A549 (cell line): ENCODE data around the gene VSIG8. TPM values are rescaled to one million over a fixed set of nuclear protein-coding genes. Genes with fewer than 3 reads are reported as not detected.

Experiments
- ATAC-seq, 2 experiments: fragments of 200-7000 bp in 1 of 2; fragments of >200 bp in 1 of 2; cut with Nextera tagmentation in 1 of 2; cut with Tn5 transposase in 1 of 2; 3 replicates each; pipeline versions ENCODE4 v1.8.0 to v1.9.1; 2018 to 2020; ENCODE audit warnings: mild to moderate bottlenecking in 1 of 2, moderate library complexity in 1 of 2
- CTCF ChIA-PET: fragments of 300-600 bp; sonication (Branson Sonifier 250); formaldehyde crosslinking; extraction: SDS; loops from one replicate; lab custom pipeline; 2021; ENCODE audit warnings: antibody characterized with exemption, inconsistent platforms; lab: Yijun Ruan, JAX
- POLR2A ChIA-PET: fragments of 350-600 bp; formaldehyde crosslinking; extraction: SDS; loops from one replicate; lab custom pipeline; 2021; ENCODE audit warnings: antibody characterized with exemption, inconsistent platforms; lab: Yijun Ruan, JAX
- DNase-seq, 2 experiments: peaks; one replicate each; pipeline versions ENCODE4 v3.0.0 to v3.0.0-alpha.2; 2011 to 2016; ENCODE audit warnings: low read depth in 1 of 2, low spot score in 1 of 2
- FAIRE-seq: peaks from 2 replicates; lab custom pipeline; 2011; peaks lifted over from hg19 to GRCh38; lab: Jason Lieb, UNC
- H3K27ac ChIP-seq, 2 experiments: fragments of >200 bp; sonication (Bioruptor Twin); formaldehyde crosslinking; 3 replicates each; pipeline ENCODE4 v1.5.1; 2016 to 2017
- H3K4me1 ChIP-seq: fragments of >200 bp; sonication (Bioruptor Twin); formaldehyde crosslinking; 3 replicates; pipeline ENCODE4 v1.6.1; 2016
- H3K4me2 ChIP-seq: fragments of >200 bp; sonication (Bioruptor Twin); formaldehyde crosslinking; 3 replicates; pipeline ENCODE4 v1.6.1; 2016
- H3K4me3 ChIP-seq: fragments of >200 bp; sonication (Bioruptor Twin); formaldehyde crosslinking; 3 replicates; pipeline ENCODE4 v1.5.1; 2016
- H3K9me3 ChIP-seq: fragments of >200 bp; sonication (Bioruptor Twin); formaldehyde crosslinking; 3 replicates; pipeline ENCODE4 v1.6.1; 2016
- BHLHE40 ChIP-seq: IDR thresholded peaks from 2 replicates; pipeline ENCODE4 v1.6.1; 2012; ENCODE audit warnings: low read depth, low read length, inconsistent platforms
- CBX8 ChIP-seq: fragments of 200-600 bp; sonication (generic); IDR thresholded peaks from 2 replicates; pipeline ENCODE4 v1.6.1; 2016
- CHD2 ChIP-seq: fragments of 150-350 bp; IDR thresholded peaks from 2 replicates; pipeline ENCODE4 v1.6.1; 2014; ENCODE audit warnings: low read length; ENCODE audit not compliant: partially characterized antibody
- ESRRA ChIP-seq: fragments of 150-350 bp; IDR thresholded peaks from 2 replicates; pipeline ENCODE4 v1.6.1; 2014; ENCODE audit warnings: mild to moderate bottlenecking, low read length, borderline replicate concordance
- HDAC2 ChIP-seq: fragments of 200-600 bp; sonication (generic); IDR thresholded peaks from 2 replicates; pipeline ENCODE4 v1.6.1; 2016
- JUN ChIP-seq, 2 experiments: fragments of >200 bp; sonication (Bioruptor Twin); formaldehyde crosslinking; IDR thresholded peaks; 2 replicates in 1 of 2; 3 replicates in 1 of 2; pipeline ENCODE4 v1.6.1; 2016 to 2017
- NPAS2 ChIP-seq: fragments of 250-450 bp; sonication (Bioruptor Pico); IDR thresholded peaks from 2 replicates; pipeline ENCODE4 v1.8.0; 2022; ENCODE audit warnings: mild to moderate bottlenecking, moderate library complexity, borderline replicate concordance
- NR3C1 ChIP-seq: fragments of >200 bp; sonication (Bioruptor Twin); formaldehyde crosslinking; IDR thresholded peaks from 3 replicates; pipeline ENCODE4 v1.6.1; 2017
- POLR2A ChIP-seq: IDR thresholded peaks from 2 replicates; pipeline ENCODE4 v1.6.1; 2012; ENCODE audit warnings: mild to moderate bottlenecking, low read length
- RNF2 ChIP-seq: fragments of 200-600 bp; sonication (generic); IDR thresholded peaks from 2 replicates; pipeline ENCODE4 v1.6.1; 2016; ENCODE audit warnings: low read depth, mild to moderate bottlenecking, antibody characterized with exemption, moderate library complexity, borderline replicate concordance
- TFCP2L1 ChIP-seq: fragments of 250-450 bp; sonication (Bioruptor Pico); IDR thresholded peaks from 2 replicates; pipeline ENCODE4 v1.5.0; 2021; ENCODE audit warnings: mild to moderate bottlenecking
- ZNF302 ChIP-seq: fragments of 250-450 bp; sonication (Bioruptor Pico); IDR thresholded peaks from 2 replicates; pipeline ENCODE4 v1.9.0; 2021; ENCODE audit warnings: inconsistent platforms, mild to moderate bottlenecking, moderate library complexity
- ZSCAN20 ChIP-seq: fragments of 250-450 bp; sonication (Bioruptor Pico); IDR thresholded peaks from 2 replicates; pipeline ENCODE4 v1.8.0; 2022; ENCODE audit warnings: mild to moderate bottlenecking, moderate library complexity
- WGBS: methylation state at CpG from one replicate; pipeline ENCODE4 v1.1.6; 2017; ENCODE audit errors: missing lambda C conversion rate; 5-methylcytosine and 5-hydroxymethylcytosine counted together
- polyA plus RNA-seq, 4 experiments: library from polyadenylated mRNA; depleted of rRNA in 3 of 4; stranded (reverse); fragments of >200 nt; fragmentation: RNase III in 1 of 4; extraction: RNeasy Plus Mini Kit Qiagen cat#74134 plus additional on column Dnase treatment in 1 of 4; gene quantifications; 2 replicates in 3 of 4; 3 replicates in 1 of 4; pipeline ENCODE4 v1.2.3, GENCODE V29; 2011 to 2017
- TF ChIP-seq, protein P1 (sequence below): fragments of >200 bp; sonication (Bioruptor Twin); formaldehyde crosslinking; IDR thresholded peaks from 2 replicates; pipeline ENCODE4 v1.6.1; 2016
- TF ChIP-seq, protein P2 (sequence below): fragments of 250-450 bp; sonication (Bioruptor Pico); IDR thresholded peaks from 2 replicates; pipeline ENCODE4 v1.5.0; 2020; ENCODE audit warnings: low read depth, mild to moderate bottlenecking, moderate library complexity
- TF ChIP-seq, protein P3 (sequence below): fragments of 200-600 bp; sonication (generic); IDR thresholded peaks from 2 replicates; pipeline ENCODE4 v1.6.1; 2016; ENCODE audit warnings: antibody characterized with exemption, mild to moderate bottlenecking, moderate library complexity
- TF ChIP-seq, protein P4 (sequence below): fragments of 250-450 bp; sonication (Bioruptor Pico); IDR thresholded peaks from 2 replicates; pipeline ENCODE4 v1.5.0; 2021; ENCODE audit warnings: mild to moderate bottlenecking, moderate library complexity, borderline replicate concordance
- TF ChIP-seq, protein P5 (sequence below): IDR thresholded peaks from 2 replicates; pipeline ENCODE4 v1.6.1; 2012

The VSIG8 gene
- polyA plus RNA-seq, 2 of the 4 experiments (the other 2 are of a cell fraction): 0.04 to 0.09 TPM

DNA sequence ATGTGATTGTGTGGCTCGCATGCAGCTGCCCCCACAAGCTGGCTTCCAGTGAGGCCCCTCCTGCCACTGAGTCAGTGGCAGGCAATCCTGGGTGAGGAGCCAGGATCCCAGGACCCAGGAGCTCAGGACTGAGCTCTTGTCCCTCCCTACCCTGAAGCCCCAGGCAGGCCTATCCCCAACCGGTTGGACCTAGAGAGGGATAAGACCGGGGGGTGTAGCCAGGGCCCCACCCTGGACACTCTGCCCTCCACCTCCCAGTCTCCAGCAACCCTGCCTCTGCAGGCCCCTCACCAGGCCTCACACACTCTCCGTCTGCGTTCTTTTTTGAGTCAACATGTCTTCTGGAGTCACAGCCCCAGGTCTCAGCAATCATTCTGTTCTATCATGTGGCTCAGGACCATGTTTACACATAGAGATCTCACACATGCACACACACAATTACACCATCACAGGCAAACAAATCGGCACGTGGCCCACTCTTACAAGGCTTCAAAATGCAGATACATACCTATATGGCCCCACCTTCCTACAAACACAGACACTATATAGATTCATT is 2.6 kb downstream of the VSIG8 start:
- Histone ChIP-seq H3K4me1 (peaks cover 4% of the 10 kb centered on the region; the same call in 1 of the 3 replicates), H3K27ac (no peak overlapping the region), H3K9me3 (no peaks in the 10 kb centered on the region), H3K4me3 (no peak overlapping the region), H3K4me2 (no peak overlapping the region)
- no peak for DNase-seq
- CTCF ChIA-PET: interaction anchor here (1.5 to 12.1 kb wide), 2 partner anchors 20 to 32 kb away, joined by 5 to 126 read pairs; no protein-coding TSS in a partner anchor
- POLR2A ChIA-PET: no interaction called here
- ATAC-seq: no peak
- no peak for FAIRE-seq
- 66% methylated on average over 6 of the region's 7 CpGs for WGBS
- TF ChIP-seq, protein P1, sequence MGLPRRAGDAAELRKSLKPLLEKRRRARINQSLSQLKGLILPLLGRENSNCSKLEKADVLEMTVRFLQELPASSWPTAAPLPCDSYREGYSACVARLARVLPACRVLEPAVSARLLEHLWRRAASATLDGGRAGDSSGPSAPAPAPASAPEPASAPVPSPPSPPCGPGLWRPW: no peak
- TF ChIP-seq HDAC2 (no peak), ESRRA (no peak), ZSCAN20 (CRISPR knock-in tag) (no peak), JUN (IDR thresholded peaks at IDR 0.05) (no peak), CBX8 (no peak)
- TF ChIP-seq, protein P2, sequence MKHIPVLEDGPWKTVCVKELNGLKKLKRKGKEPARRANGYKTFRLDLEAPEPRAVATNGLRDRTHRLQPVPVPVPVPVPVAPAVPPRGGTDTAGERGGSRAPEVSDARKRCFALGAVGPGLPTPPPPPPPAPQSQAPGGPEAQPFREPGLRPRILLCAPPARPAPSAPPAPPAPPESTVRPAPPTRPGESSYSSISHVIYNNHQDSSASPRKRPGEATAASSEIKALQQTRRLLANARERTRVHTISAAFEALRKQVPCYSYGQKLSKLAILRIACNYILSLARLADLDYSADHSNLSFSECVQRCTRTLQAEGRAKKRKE (CRISPR knock-in tag): no peak

DNA sequence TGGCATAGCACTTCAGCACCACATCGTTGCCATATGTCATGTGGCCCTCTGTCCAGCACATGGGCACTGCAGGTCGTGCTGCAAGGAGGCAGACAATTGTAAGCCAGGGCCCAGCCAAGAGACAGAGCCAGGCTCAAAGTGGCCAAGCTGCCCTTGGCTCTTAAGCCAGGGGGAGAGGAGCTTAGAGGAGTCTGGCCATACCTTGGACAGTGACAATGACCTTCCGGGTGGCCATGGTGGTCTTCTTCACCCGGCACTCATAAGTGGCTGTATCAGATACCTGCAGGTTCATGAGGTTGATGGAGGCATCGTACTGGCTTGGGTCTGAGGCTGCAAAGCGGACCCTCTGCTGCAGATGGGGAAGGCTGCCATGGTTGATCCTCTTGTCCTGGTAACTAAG is 4.6 kb downstream of the VSIG8 start:
- peaks cover 15% of the 10 kb centered on the region for H3K4me1 ChIP-seq
- 87% methylated on average over 5 of the region's 6 CpGs for WGBS
- no peak for TF ChIP-seq ZSCAN20 (CRISPR knock-in tag)
- TF ChIP-seq, protein P1: no peak
- TF ChIP-seq, protein P3, sequence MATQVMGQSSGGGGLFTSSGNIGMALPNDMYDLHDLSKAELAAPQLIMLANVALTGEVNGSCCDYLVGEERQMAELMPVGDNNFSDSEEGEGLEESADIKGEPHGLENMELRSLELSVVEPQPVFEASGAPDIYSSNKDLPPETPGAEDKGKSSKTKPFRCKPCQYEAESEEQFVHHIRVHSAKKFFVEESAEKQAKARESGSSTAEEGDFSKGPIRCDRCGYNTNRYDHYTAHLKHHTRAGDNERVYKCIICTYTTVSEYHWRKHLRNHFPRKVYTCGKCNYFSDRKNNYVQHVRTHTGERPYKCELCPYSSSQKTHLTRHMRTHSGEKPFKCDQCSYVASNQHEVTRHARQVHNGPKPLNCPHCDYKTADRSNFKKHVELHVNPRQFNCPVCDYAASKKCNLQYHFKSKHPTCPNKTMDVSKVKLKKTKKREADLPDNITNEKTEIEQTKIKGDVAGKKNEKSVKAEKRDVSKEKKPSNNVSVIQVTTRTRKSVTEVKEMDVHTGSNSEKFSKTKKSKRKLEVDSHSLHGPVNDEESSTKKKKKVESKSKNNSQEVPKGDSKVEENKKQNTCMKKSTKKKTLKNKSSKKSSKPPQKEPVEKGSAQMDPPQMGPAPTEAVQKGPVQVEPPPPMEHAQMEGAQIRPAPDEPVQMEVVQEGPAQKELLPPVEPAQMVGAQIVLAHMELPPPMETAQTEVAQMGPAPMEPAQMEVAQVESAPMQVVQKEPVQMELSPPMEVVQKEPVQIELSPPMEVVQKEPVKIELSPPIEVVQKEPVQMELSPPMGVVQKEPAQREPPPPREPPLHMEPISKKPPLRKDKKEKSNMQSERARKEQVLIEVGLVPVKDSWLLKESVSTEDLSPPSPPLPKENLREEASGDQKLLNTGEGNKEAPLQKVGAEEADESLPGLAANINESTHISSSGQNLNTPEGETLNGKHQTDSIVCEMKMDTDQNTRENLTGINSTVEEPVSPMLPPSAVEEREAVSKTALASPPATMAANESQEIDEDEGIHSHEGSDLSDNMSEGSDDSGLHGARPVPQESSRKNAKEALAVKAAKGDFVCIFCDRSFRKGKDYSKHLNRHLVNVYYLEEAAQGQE: peak; percentile 21; the same call in 1 of the 2 replicates
- H3K9me3 ChIP-seq: no peaks in the 10 kb centered on the region
- DNase-seq (no peak), ATAC-seq (no peak), FAIRE-seq (no peak)
- ChIA-PET CTCF (interaction anchor here (1.0 to 12.1 kb wide), 5 partner anchors 10 to 82 kb away, joined by 3 to 126 read pairs (median 3); no protein-coding TSS in a partner anchor), POLR2A (no interaction called here)
- H3K4me3 ChIP-seq: no peak overlapping the region
- no peak overlapping the region for H3K4me2 ChIP-seq
- no peak overlapping the region for H3K27ac ChIP-seq

DNA sequence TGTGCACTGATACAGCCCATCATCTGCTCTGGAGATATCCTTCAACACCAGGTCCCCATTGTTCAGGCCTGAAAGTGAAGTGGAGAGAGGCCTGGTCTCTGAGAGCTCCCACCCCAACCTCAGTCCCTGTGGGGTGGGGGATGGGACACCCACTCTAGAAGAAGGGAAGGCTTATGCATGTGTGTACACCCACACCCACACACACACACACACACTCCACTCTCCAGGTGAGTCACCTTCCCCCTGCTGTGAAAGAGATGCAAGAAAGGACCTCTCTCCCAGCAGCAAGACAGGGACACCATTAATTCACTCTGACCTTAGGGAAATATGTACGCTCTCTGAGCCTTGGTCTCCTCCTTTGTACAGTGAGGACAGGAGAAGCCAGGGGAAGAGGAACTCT is 5.9 kb downstream of the VSIG8 start:
- no peak for DNase-seq
- CTCF ChIA-PET: interaction anchor here (0.8 to 12.1 kb wide), 5 partner anchors 35 to 81 kb away, joined by 3 to 126 read pairs (median 3); partner anchors contain the start of gene DUSP23
- POLR2A ChIA-PET: no interaction called here

DNA sequence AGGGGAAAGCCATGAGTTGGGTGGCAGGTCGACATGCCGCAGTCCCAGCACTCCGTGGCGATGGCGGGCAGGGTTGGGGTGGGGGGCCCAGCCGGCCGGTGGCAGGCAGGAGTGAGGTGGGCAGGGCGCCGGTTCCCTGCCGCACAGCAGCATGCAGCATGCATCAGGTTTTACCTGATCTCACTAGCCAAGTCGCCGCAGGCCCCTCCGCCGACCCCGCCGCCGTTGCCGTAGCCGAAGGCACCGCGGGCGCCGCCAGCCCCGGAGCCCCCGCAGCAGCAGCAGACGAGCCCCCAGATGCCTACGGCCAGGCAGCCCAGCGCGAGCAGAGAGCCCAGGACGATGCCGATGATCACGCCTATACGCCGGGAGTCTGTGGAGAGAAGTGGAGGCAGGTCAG is 6.7 kb downstream of the VSIG8 start:
- H3K4me3 ChIP-seq: no peak overlapping the region; the same call in 2 of the 3 replicates
- CTCF ChIA-PET: interaction anchor here (1.5 to 12.1 kb wide), 3 partner anchors 36 to 645 kb away, joined by 3 to 126 read pairs (median 3); no protein-coding TSS in a partner anchor
- POLR2A ChIA-PET: no interaction called here
- peak overlapping the region in 1 of 2 experiments; percentile 93; a peak in 1 of 6 replicates for H3K27ac ChIP-seq
- ATAC-seq (no peak), DNase-seq (no peak), FAIRE-seq (no peak)
- H3K9me3 ChIP-seq: no peaks in the 10 kb centered on the region
- peaks cover 15% of the 10 kb centered on the region for H3K4me1 ChIP-seq
- WGBS: 91% methylated on average over 21 of the region's 34 CpGs
- H3K4me2 ChIP-seq: peak overlapping the region; percentile 78; the same call in 1 of the 3 replicates
- TF ChIP-seq POLR2A (no peak), ZNF302 (CRISPR knock-in tag) (no peak), NR3C1 (no peak), NPAS2 (CRISPR knock-in tag) (no peak), RNF2 (no peak), CHD2 (no peak), ESRRA (no peak), BHLHE40 (no peak)
- TF ChIP-seq, protein P1: no peak
- TF ChIP-seq, protein P4, sequence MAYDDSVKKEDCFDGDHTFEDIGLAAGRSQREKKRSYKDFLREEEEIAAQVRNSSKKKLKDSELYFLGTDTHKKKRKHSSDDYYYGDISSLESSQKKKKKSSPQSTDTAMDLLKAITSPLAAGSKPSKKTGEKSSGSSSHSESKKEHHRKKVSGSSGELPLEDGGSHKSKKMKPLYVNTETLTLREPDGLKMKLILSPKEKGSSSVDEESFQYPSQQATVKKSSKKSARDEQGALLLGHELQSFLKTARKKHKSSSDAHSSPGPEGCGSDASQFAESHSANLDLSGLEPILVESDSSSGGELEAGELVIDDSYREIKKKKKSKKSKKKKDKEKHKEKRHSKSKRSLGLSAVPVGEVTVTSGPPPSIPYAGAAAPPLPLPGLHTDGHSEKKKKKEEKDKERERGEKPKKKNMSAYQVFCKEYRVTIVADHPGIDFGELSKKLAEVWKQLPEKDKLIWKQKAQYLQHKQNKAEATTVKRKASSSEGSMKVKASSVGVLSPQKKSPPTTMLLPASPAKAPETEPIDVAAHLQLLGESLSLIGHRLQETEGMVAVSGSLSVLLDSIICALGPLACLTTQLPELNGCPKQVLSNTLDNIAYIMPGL (CRISPR knock-in tag): no peak
- TF ChIP-seq, all 56 proteins: peak for 0

More for the DNA sequence above, 5.9 kb downstream of the VSIG8 start:
- no peak for FAIRE-seq
- Histone ChIP-seq H3K4me2 (no peak overlapping the region), H3K4me1 (peaks cover 15% of the 10 kb centered on the region), H3K4me3 (no peak overlapping the region), H3K27ac (no peak overlapping the region), H3K9me3 (no peaks in the 10 kb centered on the region)
- 96% methylated on average over 1 of the region's 1 CpG for WGBS
- ATAC-seq: no peak
- TF ChIP-seq ZSCAN20 (CRISPR knock-in tag) (no peak), TFCP2L1 (no peak)
- TF ChIP-seq, protein P5, sequence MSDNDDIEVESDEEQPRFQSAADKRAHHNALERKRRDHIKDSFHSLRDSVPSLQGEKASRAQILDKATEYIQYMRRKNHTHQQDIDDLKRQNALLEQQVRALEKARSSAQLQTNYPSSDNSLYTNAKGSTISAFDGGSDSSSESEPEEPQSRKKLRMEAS: no peak
- TF ChIP-seq, protein P1: no peak
